GM18858 (cell line): ENCODE results near the gene SDK2.

Source experiments
- ATAC-seq: cut with Tn5 transposase; IDR thresholded peaks from one replicate; pipeline ENCODE4 v1.9.1; 2021; ENCODE audit not compliant: unreplicated experiment

SDK2 gene

DNA sequence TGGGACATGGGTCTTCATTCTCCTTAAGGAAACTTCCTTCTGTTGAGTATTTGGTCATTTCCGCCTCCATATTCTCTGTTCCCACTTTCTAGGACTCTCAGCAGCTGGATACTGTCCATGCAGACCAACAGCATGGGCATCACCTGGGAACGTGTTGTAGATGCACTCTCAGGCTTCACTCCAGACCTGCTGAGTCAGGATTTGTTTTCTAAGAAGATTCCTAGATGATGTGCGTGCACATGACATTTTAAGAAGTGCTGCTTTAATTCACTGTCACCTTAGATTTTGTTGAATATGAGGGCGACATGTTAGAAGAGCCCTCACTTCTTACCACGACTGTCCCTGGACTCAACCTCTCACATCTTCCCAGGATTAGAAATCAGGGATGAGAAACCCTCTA lies 10.0 kb upstream of the SDK2 start:
- no peak for ATAC-seq

DNA sequence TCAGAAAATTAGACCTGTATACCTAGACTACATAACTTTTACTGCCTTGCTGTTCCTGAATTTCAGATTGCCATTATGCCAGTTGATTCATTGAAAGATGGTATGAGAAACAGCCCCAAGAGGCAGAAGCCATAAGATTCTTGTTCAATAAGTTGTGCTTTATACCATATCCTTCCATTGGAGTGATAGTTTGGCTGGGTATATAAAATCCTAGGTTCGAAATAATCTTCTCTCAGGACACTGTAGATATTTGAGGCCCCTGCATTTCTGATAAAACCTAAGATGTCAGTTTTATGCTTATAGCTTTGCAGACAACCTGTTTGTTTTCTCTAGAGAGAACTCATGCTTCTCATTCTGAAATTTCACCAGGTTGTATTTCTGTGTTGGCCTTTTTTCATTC lies 9.6 kb upstream of the SDK2 start:
- ATAC-seq, result no peak

- ATAC-seq, result no peak
Observed at GRCh38 chr17:73652886-73653480, 8.7 kb upstream of the SDK2 start.

GRCh38 chr17:73650617-73651200 lies 6.5 kb upstream of the SDK2 start:
- no peak for ATAC-seq

DNA sequence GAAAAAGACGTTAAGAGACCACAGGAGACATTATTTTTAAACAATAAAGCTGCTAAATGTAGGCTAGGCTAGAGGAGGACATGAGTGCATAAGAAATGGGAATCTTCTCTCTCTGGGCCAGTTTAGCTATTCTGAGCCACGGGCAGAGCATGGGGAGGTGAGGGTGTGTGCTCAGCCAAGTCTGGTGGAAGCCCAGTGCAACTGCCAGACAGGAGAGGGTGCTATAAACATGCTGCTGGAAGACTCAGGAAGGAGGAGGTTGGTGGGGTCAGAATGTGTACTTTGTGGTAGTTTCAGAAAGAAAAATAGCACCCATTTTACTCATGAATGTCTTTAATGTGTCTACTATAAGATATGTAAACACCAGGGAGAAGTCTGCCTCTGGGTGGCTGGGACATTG lies 5.9 kb upstream of the SDK2 start:
- ATAC-seq, result no peak

DNA sequence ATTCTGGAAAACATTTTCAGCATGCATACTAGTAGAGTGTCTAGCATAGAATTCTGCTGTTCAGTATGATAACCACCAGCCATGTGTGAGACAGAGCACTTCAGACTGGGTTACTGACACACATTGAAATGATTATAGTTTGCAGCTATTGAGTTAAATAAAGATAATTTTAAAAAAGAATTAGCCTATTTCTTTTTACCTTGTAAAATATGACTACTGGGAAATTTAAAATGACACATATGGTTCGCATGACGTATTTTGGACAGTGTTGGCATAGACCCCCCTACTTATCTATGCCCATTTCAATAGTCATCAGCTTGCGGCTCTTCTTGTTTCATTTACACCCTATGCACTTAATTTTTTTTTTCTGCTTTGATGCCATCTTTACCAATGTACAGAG lies 4.7 kb upstream of the SDK2 start:
- no peak for ATAC-seq

DNA sequence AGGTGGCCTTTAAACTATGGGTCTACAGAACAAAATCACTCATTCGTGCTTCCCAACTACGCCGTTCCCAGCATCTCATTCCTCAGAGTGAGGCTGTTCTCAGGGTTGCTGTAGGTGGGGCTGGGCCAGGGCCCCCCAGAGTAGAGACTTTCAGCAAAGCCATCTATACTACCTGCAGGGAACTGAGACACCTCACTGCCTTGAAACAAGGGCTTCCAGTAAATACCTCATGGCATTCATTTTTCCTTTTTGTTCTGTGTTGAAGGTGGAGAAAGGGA lies 4.2 kb upstream of the SDK2 start:
- ATAC-seq, result no peak

DNA sequence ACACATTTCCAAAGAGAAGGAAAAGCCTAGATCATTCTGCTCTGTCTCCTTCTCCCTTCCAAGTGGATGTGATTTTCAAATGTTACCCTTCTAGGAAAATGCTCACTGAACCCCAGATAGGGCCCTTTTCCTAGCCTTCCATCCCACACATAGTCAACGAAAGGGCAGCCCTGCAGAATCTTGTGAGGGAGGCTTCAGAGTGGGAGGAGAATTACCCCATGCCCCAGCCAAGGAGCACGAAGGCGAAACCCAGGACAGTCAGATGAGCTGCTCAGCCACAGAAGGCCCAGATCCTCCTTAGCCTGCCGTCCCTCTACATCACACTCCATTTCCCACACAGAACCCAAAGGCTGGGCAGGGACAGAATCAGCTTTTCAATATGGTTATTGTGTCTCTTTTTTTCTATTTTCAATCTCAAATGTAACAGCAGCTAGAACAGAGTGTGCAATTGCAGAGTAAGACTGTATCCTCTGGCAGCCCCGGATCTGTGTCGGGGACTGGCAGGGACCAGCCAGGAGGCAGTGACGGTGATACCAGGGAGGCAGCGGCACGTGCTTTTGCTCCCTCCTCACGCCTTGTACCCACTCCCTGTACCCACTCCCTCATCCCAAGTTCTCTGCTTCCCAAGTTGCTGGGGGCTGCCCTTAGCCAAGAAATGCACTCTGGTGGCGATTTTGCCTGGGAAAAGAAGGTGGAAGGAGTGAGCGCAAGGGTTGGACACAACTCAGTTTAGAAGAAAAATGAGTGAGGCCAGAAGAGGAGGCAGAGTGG lies 3.7 kb upstream of the SDK2 start:
- ATAC-seq, result no peak

- no peak for ATAC-seq
Observed at GRCh38 chr17:73647301-73647695, 3.1 kb upstream of the SDK2 start.

GRCh38 chr17:73646409-73647300 lies 2.4 kb upstream of the SDK2 start:
- no peak for ATAC-seq

- no peak for ATAC-seq
Observed at GRCh38 chr17:73645050-73645871, 1.0 kb upstream of the SDK2 start.

DNA sequence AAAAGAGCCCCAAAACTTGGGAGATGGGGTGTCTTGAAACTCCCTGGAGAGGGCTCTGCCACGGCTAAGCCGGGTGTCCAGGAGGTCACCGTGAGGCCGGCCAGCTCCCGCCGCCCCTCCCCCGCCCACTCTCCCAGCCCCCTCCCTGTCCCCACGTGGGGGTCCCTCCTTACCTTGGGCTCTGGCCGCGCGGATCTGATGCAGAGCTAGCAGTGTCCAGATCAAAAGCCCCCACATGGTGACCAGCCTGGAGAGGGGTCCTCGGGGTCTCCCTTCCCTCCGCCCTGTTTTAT lies 447 bp downstream of the SDK2 start:
- ATAC-seq, result no peak

GRCh38 chr17:73643001-73643851 lies 1.0 kb downstream of the SDK2 start:
- no peak for ATAC-seq

DNA sequence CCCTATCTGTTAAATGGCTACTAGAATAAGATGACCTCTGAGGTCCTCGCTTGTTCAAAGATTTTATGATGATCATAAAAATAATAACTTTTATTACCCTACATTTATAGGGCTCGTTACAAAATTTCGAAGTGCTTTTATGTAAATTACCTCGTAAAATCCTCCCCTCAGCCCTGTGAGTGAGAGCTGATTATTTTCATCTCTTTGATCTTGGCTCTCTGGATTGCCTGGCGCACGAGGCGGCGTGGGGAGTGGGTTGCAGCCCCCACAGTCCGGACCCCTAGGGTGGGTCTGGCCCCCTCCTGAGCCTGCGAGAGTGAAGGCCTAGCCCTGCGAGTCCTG lies 1.6 kb downstream of the SDK2 start:
- ATAC-seq, result no peak

- no peak for ATAC-seq
Observed at GRCh38 chr17:73641826-73642600, 2.2 kb downstream of the SDK2 start.

- ATAC-seq, result no peak
Observed at GRCh38 chr17:73640691-73641090, 3.6 kb downstream of the SDK2 start.

DNA sequence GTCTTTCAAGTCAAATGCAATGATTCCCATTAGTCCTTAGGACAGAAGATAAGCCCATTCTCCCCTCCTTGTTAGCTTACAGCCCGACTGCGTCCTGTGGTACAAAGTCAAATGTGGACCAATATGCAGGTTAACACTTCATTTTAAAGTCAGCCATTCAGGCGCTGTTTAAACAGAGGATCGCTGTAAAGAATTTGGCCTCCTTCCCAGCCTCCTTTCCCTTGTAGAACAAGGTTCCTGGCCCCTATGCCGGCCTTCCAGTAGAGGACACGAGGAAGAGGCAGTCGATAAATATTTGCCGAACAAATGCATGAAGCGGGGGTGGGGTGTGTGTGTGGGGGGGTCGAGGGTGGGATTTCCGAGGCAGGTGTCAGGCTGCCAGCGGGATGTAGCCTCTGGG lies 4.3 kb downstream of the SDK2 start:
- no peak for ATAC-seq

GRCh38 chr17:73639322-73639721 lies 4.9 kb downstream of the SDK2 start:
- ATAC-seq, result no peak

DNA sequence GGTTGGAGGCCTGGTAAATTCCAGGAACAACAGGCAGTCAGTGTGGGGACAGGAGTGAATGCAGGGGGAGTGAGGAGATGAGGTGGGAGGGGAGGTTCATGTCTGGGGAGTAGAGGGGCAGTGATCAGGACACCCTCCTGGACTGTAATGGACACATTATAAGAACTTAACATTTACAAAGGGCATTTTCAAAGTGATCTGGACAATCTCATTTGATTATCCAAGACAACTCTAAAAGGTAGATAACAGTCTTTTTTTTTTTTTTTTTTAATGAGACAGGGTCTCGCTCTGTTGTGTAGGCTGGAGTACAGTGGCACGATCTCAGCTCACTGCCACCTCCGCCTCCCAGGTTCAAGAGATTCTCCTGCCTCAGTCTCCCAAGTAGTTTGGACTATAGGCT lies 5.7 kb downstream of the SDK2 start:
- no peak for ATAC-seq

GRCh38 chr17:73637866-73638265 lies 6.4 kb downstream of the SDK2 start:
- ATAC-seq, result no peak
